GM19455 (cell line): ENCODE results near the gene KDM2A.

Experiments
- ATAC-seq: cut with Tn5 transposase; IDR thresholded peaks from one replicate; pipeline ENCODE4 v1.9.1; 2021; ENCODE audit not compliant: unreplicated experiment

KDM2A gene

GRCh38 chr11:67271205-67271540, 152.1 kb downstream of the KDM2A start:
- no peak for ATAC-seq

- ATAC-seq, result no peak
Observed at GRCh38 chr11:67271541-67272284, 152.7 kb downstream of the KDM2A start.

GRCh38 chr11:67272327-67273259, 153.5 kb downstream of the KDM2A start:
- ATAC-seq, result no peak

- ATAC-seq, result no peak
Observed at GRCh38 chr11:67273260-67273990, 154.4 kb downstream of the KDM2A start.

GRCh38 chr11:67274768-67275605, 155.9 kb downstream of the KDM2A start:
- no peak for ATAC-seq

GRCh38 chr11:67275606-67276409, 156.7 kb downstream of the KDM2A start:
- ATAC-seq, result no peak

GRCh38 chr11:67276781-67277230, 157.7 kb downstream of the KDM2A start:
- no peak for ATAC-seq

- peak; percentile 71 for ATAC-seq
Observed at GRCh38 chr11:67277231-67277961, 158.3 kb downstream of the KDM2A start.

GRCh38 chr11:67278135-67278938, 159.3 kb downstream of the KDM2A start:
- ATAC-seq, result no peak

- ATAC-seq, result no peak
Observed at GRCh38 chr11:67278939-67279588, 160.0 kb downstream of the KDM2A start.

GRCh38 chr11:67279589-67280340, 160.7 kb downstream of the KDM2A start:
- no peak for ATAC-seq

- ATAC-seq, result no peak
Observed at GRCh38 chr11:67280341-67280787, 161.3 kb downstream of the KDM2A start.

GRCh38 chr11:67280788-67281551, 161.9 kb downstream of the KDM2A start:
- ATAC-seq, result no peak

GRCh38 chr11:67281552-67282150, 162.6 kb downstream of the KDM2A start:
- ATAC-seq, result no peak

GRCh38 chr11:67282155-67282875, 163.3 kb downstream of the KDM2A start:
- no peak for ATAC-seq
